Measurements from ENCODE around the gene TSC22D3.
A peak's percentile ranks its signal among the peaks of the same experiment; 100 is the strongest.

The TSC22D3 gene

DNA sequence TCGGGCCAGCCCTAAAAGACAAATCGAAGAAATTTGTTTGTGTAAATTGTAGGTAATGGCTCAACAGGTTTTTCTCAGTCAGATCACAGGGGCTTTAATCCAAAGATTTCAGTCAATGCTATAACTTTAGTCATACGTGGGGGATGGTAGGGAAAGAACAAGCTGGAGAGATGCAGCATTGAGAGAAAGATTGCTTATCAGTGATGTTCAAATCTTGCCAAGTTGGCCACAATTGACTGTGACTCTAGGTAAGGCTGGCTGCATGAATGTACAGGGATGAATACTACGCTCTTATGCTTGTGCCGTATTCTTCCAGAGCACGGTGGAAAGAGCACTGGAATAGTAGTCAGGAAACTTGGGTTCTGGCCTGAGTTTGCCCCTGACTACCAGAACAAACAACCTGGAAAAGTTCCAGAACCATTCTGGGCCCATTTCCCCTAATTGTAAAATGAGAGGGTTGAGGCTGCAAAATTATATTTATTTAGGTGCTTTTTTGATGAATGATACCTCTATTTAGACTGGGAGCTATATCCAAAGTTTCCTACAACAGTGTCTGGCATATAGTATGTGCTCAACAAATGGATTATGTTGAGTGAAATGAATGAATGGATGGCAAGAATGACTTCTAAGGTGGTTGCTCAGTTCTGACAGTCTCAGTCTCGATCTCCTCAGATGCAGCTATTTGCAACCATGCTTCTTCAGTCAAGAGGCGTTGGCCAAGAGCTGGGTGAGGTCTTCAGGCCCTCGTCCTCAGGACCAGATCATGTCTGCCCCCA is 44.4 kb downstream of the TSC22D3 start:
- DNase-seq (ENCODE audit: low read depth), result no peak

DNA sequence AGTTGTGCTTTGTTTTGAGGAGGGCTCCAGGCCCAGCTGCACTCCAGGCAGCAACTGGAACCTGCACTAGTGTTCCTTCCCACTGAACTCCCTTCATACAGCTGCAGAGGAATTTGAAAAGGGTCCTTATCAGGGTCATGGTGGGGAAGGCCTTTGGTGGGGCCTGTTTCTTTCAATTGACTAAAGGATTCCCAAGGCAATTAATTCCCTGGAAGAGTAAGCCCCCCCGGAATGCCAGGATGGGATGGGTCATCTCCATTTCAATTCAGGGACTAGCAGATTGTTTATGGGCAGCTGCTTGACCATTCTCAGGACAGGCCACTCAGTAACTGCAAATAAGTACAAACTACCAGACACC is 45.3 kb downstream of the TSC22D3 start:
- no peak for DNase-seq (ENCODE audit: low read depth)

DNA sequence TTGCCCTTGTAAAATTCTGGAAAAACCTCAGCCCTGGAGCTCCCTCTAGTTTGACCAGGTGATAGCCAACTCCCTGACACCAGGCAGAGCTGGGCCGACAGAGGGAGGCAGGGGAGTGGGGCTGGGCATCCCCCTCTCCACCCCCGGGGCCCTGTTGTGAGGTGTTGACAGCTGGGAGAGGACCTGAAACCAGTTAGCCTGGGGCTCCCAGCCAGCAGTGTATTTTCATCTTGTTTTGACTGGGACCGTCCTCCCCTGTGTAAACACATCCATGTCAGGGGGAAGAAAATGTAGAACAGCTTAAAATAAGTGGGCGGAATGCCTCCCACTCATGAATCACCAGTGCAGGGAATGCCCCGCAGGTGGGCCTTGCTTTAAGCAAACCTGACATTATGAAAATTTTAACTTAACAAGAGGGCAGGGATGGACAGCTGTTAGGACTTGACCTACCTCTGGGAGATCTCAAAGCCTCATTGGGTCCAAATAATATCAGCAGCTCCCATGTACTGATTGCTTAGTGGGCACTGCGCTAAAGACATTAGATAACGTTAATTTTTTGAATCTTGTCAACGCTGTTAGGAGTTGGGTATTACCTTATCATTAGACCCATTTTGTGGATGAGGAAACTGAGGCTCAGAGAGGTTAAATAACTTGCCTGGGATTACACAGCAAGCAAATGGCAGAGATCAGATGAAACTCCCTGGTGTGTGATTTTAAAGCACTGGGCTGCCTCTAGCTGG is 45.9 kb downstream of the TSC22D3 start:
- no peak for DNase-seq (ENCODE audit: low read depth)

DNA sequence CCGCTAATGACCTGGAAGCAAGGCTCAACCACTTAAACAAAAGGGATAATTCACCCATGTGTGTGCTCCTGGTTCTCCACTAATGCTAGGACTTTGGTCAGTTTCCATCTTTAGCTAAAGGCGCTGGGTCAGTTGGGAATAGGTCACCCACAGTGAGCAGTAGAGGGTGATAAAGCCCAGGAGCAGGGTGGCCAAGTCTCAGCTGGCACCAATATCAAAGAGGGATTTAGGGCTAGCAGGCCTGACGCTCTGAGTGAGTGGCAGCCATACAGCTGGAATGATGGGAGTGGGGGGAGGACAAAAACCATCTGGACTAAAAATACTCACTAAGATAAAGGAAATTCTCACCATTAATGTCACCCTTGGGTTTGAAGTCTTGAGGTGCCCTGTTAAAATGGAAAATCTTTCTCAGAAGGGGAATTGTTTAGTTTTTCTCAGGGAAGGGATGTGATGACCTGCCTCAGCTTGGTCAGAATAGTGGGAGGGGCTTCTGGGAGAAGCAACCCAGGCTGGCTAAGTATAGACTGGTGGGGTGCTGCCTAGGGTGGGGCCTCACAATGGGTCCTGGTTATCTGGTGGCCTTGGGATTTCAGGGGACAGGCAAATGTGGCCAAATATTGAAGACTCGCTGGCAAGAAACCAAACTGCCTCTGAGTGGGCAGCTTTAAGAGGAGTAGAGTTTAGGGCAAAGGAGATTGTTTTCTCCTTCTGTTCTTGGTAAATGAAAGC is 47.1 kb downstream of the TSC22D3 start:
- no peak for DNase-seq (ENCODE audit: low read depth)

DNA sequence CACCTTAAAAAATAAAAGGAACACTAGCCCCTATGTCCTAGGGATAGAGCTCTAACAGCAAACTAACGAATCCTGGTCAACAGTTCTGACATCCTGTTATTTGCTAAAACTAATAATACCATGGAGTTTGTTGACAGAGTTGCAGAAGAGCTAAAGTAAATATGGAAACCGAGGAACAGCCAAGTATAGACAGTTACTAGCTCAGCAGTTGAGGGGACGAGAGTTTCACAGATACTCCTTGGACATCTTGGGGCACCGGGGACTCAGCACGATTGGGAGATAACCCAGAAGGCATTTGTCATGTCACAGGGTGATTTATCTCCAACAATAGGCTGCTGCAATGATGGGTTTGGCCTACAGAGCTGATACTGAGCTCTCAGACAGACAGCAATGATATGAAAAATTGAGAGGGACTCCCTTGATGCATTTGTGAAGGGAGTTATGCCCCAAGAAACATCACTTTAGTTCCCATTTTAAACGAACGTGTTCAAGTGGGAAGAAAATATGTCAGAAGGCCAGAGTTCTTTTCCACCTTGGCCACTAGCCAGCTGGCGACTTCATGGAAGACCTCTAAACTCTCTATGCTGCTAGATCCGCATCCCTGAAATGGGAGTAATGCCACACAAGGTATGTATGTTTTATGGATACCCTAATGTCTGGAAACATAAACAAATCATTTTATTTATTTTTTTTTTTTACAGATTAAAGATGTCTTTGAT is 48.6 kb downstream of the TSC22D3 start:
- no peak for DNase-seq (ENCODE audit: low read depth)

DNA sequence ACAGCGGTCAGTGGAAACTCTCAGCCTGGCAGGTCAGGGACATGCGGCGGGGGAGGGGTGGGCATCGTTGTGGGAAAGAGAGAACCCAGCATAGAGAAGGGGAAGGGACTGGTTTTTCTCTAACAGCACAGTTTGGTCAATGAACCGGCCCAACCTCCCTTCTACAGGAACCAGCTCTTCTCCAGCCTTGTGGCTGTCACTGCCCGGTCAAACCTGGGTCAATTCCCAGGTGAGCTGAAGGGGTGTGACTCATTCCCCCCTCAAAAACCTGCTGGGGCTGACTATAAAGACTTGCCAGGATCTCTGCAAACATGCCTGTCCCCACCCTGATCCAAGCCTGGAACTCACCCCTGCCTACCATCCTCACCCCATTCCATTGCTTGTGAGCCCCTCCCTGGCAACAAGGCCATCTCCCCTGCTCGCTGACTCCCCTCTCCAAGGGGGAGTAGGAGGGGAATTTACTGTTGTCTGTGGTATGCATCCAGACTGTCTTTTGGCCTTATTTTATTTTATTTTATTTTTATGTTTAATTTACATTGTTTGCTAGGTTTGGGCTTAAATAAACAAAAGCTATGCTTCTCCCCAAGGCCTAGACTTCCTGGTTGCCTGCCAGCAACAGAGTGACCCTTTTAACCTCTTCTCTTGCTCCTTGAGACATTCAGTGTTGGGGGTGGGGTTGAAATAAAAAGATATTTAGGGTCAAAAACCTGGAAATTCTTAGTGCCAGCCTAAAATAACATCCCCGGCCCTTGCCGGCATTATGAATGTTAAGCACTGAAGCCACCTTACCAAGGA is 49.6 kb downstream of the TSC22D3 start:
- DNase-seq (ENCODE audit: low read depth), result no peak

GRCh38 chrX:107724653-107725052 is 50.9 kb downstream of the TSC22D3 start:
- no peak for DNase-seq (ENCODE audit: low read depth)

- DNase-seq (ENCODE audit: low read depth), result no peak
These were observed 52.1 kb downstream of the TSC22D3 start for GRCh38 chrX:107723511-107723910.

DNA sequence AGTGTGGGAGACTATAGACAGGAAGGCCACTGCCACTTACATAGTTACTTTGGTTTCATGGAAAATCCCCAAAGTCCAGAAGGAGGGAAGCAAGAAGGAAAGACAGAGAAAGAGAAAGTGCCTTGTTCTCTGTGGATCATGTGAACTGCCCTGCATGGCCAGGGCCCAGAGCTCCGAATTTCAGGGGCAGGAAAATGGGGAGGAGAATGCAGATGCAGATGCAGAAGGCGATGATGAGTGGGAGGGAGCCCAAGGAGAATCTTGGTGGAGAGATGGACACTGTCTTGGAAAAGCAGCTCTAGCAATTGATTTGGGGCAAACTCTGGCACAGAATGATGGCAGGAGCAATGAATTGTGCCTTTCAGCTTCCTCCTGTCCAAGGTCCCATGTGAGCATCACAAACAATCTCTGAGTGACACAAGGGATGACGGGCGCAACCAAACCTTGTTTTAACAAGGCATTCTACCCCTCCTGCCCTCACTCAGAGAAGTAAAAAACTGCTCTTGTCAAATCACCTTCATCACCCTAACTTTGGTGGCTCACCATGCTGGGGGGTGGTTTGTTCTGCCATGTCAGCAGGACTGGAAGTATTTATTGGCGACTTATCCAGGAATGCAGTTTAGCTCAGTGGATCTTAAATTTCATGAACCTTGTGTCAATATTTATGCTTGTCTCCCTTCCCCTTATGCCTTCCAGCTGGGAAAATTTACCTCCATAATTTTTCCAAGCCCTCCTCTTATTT is 53.5 kb downstream of the TSC22D3 start:
- DNase-seq (ENCODE audit: low read depth), result no peak

DNA sequence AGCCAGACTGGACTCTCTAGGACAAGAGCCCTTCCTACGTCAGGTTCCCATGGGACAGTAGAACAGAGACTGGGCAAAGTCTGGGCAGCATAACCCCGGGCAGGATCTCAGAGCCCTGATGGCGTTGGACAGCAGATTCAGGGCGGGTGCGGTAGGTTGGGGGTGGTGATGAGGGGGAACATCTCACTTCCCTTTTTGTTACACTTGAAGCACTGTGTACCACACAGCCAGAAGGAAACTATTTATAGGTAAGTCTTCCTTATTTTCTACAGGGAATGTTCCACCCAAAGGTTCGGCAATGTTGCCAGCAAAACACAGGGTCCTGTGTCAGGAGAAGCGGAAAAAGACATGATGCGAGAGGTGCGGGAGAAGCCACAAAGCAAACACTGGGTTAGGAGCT is 54.3 kb downstream of the TSC22D3 start:
- DNase-seq (ENCODE audit: low read depth), result no peak

GRCh38 chrX:107718156-107718621 is 57.4 kb downstream of the TSC22D3 start:
- DNase-seq (ENCODE audit: low read depth), result peak; percentile 59

DNA sequence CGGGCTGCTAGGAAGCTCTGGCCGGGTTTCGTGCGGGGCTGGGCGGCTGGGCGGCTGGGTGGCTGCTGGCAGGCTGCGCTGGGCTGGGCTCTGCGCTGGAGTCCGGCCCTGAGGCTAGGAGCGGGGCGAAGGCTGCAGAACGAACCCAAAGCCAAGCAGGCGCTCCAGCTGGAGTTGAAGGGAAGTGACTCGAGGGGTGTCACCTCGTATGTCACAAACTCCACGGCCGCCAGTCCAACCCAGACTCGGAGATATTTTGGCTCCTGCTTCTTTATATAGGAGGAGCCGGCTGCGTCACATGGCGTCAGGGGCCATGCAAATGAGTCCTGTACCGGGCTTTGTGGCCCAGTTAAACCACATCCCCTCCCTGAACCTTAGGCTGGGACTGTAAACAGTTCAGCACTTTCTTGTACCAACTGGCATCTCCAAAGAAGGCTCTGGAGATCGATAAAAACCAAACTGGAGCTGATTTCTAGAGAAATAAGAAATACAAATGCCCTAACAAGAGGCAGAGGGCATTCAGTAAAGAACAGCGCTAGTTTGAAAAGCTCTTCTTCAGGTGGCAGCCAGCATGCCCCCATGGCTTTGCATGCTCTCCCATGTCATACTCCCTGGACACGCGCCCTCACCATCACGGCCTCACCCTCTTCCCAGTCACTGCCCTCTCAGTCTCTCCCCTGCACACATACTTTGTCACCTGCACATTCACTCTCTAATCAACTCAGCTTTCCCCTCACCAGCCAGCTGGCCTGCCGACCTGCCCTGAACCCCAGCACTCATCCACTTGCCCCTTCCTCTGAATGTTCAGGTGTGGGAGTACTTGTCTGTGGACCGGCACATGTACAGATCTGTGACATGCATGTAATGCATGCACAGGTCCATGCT is 58.5 kb downstream of the TSC22D3 start:
- peak; percentile 73 for DNase-seq (ENCODE audit: low read depth)

DNA sequence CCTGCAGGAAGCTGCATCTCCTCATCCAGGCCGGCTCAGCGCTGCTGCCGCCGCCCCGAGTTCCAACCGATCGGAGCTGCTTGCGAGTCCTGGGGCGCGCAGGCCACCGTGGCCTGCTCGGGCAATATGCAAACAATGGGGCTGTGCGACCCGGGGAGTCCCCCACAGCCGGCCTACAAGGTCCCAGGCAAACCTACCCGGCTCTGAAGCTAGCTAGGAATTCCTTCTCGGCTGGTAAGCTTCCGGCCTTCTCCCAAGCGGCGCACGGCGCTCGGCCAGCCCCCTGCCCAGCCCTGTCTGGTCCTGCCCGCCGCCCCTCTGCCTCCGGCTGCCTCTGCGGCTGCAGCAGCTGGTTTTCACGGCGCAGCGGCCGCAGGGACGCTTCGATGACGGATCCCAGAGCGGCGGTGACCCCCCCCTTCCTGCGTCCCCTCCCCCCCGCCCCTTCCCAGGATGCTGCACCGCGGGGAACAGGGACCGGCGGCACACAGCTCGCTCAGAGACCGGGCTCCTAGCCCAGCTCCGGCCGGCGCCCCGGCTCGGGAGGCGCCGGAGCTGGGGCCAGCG is 59.4 kb downstream of the TSC22D3 start:
- DNase-seq (ENCODE audit: low read depth), result no peak

DNA sequence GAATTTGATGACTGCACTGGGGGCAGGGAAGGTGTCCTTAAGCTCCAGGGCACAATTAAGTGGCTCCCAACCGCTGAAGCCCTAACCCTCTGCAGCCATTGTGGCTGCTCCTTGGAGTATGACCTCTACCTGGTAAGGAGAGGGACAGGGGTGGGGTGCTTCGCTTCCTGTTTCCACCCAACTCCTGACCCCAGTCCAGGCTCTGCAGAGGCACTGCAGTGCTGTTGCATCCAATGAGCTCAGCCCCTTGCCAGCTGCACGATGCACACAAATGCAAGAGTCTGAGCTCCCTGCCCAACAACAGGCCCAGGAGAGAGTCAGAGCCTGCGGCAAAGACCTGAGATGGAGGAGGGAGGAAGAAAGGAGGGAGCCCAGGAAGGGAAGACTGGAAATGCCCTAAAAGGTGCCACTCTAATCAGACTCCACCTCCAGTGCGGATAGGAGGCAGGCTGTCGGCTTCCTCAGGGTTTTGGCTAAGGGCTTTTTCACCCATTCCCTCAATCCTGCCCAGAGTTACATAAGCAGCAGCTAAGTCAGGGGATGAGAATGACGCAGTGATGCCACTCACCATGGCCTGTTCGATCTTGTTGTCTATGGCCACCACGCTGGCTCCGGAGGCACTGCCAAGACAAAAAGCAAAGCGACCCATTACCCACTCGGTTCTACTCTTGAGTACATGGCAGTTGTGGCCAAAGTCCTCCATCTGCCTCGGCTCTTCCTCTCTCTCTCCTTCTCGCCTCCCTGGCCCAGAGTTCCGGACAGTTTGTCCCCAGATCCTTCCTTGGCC is 60.1 kb downstream of the TSC22D3 start:
- DNase-seq (ENCODE audit: low read depth), result no peak

GRCh38 chrX:107714206-107714891 is 61.2 kb downstream of the TSC22D3 start:
- no peak for DNase-seq (ENCODE audit: low read depth)

- DNase-seq (ENCODE audit: low read depth), result no peak
These were observed 61.9 kb downstream of the TSC22D3 start for GRCh38 chrX:107713543-107714205.

- DNase-seq (ENCODE audit: low read depth), result no peak
These were observed 62.4 kb downstream of the TSC22D3 start for GRCh38 chrX:107713203-107713542.

Measured in stimulated activated CD4-positive, alpha-beta T cell treated with anti-CD3 and anti-CD28 coated beads, Interleukin-2, amount 100 ng/mL, for 4 hours (primary cell).